ENCODE measurements around the gene CYP39A1.

Gene CYP39A1

GRCh38 chr6:46507426-46507825, 145.2 kb downstream of the CYP39A1 start:
- Histone ChIP-seq H3K14ac (ENCODE audit: low read length) (no peak overlapping the region), H3K4me1 (ENCODE audit: control insufficient read depth in 1 of 2, insufficient read depth in 2 of 2, low read length in 2 of 2) (no peaks in the 10 kb centered on the region), H3K27me3 (ENCODE audit: insufficient read depth, low read length) (no peaks in the 10 kb centered on the region), H3K4ac (ENCODE audit: low read depth, low read length) (no peak overlapping the region), H3K9ac (ENCODE audit: low read length) (no peak overlapping the region), H3K4me2 (ENCODE audit: low read length) (no peak overlapping the region), H2BK12ac (ENCODE audit: low read length) (no peak overlapping the region), H2AFZ (ENCODE audit: insufficient read depth, low read length, poor library complexity) (no peak overlapping the region), H4K8ac (ENCODE audit: low read depth, low read length) (no peak overlapping the region), H2BK120ac (ENCODE audit: insufficient read depth, low read length, poor library complexity) (no peak overlapping the region), H3K36me3 (ENCODE audit: control insufficient read depth in 1 of 2, insufficient read depth in 2 of 2, low read length in 2 of 2) (no peaks in the 10 kb centered on the region), H3K79me1 (ENCODE audit: low read length) (no peaks in the 10 kb centered on the region), H3K4me3 (ENCODE audit: low read depth, low read length) (no peak overlapping the region), H4K12ac (ENCODE audit: low read depth, low read length) (no peak overlapping the region), H2BK5ac (ENCODE audit: low read depth, low read length, poor library complexity) (no peak overlapping the region), H3K79me2 (ENCODE audit: control insufficient read depth, insufficient read depth, low read length, poor library complexity) (no peaks in the 10 kb centered on the region), H3K18ac (ENCODE audit: low read length) (no peak overlapping the region), H2AK5ac (ENCODE audit: low read length) (no peak overlapping the region), H3K23ac (ENCODE audit: low read length) (no peak overlapping the region), H3K27ac (ENCODE audit: low read depth, low read length) (no peak overlapping the region), H4K91ac (ENCODE audit: low read depth, low read length) (no peak overlapping the region), H3K9me3 (ENCODE audit: insufficient read depth, low read depth, low read length) (no peaks in the 10 kb centered on the region)
- no peak for DNase-seq

DNA sequence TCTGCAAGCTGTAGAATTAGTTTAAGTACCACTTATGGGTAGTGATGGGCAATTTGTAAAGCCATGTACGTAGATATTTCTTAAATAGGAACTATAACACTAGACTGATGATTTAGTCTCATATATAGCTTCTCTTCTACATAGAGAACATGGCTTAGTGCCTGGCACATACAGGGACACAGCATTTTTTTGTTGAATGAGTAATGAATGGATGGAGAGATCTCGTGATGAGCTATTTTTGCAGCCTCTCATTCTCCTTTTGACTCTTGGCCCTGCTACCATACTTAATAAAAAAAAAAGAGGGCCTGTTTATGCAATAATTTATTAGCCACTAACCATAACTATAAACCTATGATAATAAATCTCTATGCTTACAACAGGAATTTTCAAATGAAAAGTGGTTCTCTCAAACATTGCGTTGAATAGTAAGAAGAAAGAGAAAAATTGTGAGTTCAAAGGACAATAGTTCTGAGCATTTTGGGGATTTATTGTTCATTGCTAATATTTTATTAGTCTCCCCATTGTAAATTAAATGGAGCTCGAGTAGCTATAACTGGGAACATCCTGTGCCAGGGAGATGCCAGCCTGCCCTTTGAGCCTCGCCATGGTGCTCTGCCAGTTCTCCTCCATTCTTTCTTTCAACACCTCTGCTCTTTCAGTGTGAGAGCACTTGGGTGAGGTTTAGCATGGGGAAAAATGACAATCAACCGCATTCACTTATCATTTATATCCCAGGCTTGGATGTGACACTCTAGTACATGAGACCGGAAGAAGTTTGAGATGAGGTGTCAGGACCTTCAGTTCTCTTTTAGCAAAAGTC, 146.7 kb downstream of the CYP39A1 start:
- Histone ChIP-seq H3K18ac (ENCODE audit: low read length) (no peak overlapping the region), H3K4me2 (ENCODE audit: low read length) (no peak overlapping the region), H3K27ac (ENCODE audit: low read depth, low read length) (no peak overlapping the region), H2BK5ac (ENCODE audit: low read depth, low read length, poor library complexity) (no peak overlapping the region), H3K36me3 (ENCODE audit: control insufficient read depth in 1 of 2, insufficient read depth in 2 of 2, low read length in 2 of 2) (no peaks in the 10 kb centered on the region), H2AK5ac (ENCODE audit: low read length) (no peak overlapping the region), H3K4ac (ENCODE audit: low read depth, low read length) (no peak overlapping the region), H3K79me2 (ENCODE audit: control insufficient read depth, insufficient read depth, low read length, poor library complexity) (no peaks in the 10 kb centered on the region), H3K27me3 (ENCODE audit: insufficient read depth, low read length) (no peaks in the 10 kb centered on the region), H2BK120ac (ENCODE audit: insufficient read depth, low read length, poor library complexity) (no peak overlapping the region), H4K91ac (ENCODE audit: low read depth, low read length) (no peak overlapping the region), H3K23ac (ENCODE audit: low read length) (no peak overlapping the region), H3K14ac (ENCODE audit: low read length) (no peak overlapping the region), H4K8ac (ENCODE audit: low read depth, low read length) (no peak overlapping the region), H3K9me3 (ENCODE audit: insufficient read depth, low read depth, low read length) (no peaks in the 10 kb centered on the region), H2AFZ (ENCODE audit: insufficient read depth, low read length, poor library complexity) (no peak overlapping the region), H3K4me1 (ENCODE audit: control insufficient read depth in 1 of 2, insufficient read depth in 2 of 2, low read length in 2 of 2) (no peaks in the 10 kb centered on the region), H3K4me3 (ENCODE audit: low read depth, low read length) (no peak overlapping the region), H3K79me1 (ENCODE audit: low read length) (no peaks in the 10 kb centered on the region), H2BK12ac (ENCODE audit: low read length) (no peak overlapping the region), H4K12ac (ENCODE audit: low read depth, low read length) (no peak overlapping the region), H3K9ac (ENCODE audit: low read length) (no peak overlapping the region)
- no peak for DNase-seq
- no CpG with 5 or more reads among the region's 7 CpGs for WGBS (ENCODE audit: extremely low coverage, insufficient coverage, insufficient read length)

DNA sequence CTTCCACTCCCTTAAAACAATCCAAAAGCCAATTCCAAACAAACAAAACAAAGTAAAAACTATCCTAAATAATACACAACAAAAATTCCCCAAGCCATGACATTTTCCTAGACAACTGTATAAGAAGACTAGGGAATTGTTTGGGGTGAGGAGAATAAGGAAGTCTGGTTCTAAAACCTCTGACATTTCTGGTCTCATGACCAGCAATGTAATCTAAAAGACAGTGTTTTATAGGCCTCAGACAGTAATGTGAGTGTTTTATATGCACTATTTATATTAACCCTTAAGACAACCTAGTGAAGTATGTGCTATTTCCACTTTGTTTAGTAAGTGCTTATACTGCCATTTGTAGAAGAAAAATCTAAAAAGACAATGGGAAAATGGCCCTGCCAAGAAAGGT, 148.4 kb downstream of the CYP39A1 start:
- Histone ChIP-seq H3K9me3 (ENCODE audit: insufficient read depth, low read depth, low read length) (no peaks in the 10 kb centered on the region), H4K8ac (ENCODE audit: low read depth, low read length) (no peak overlapping the region), H3K18ac (ENCODE audit: low read length) (no peak overlapping the region), H2AK5ac (ENCODE audit: low read length) (no peak overlapping the region), H4K12ac (ENCODE audit: low read depth, low read length) (no peak overlapping the region), H3K27ac (ENCODE audit: low read depth, low read length) (no peak overlapping the region), H2BK12ac (ENCODE audit: low read length) (no peak overlapping the region), H3K79me2 (ENCODE audit: control insufficient read depth, insufficient read depth, low read length, poor library complexity) (no peaks in the 10 kb centered on the region), H3K4ac (ENCODE audit: low read depth, low read length) (no peak overlapping the region), H3K79me1 (ENCODE audit: low read length) (no peaks in the 10 kb centered on the region), H2BK5ac (ENCODE audit: low read depth, low read length, poor library complexity) (no peak overlapping the region), H3K27me3 (ENCODE audit: insufficient read depth, low read length) (no peaks in the 10 kb centered on the region), H4K91ac (ENCODE audit: low read depth, low read length) (no peak overlapping the region), H3K9ac (ENCODE audit: low read length) (no peak overlapping the region), H3K23ac (ENCODE audit: low read length) (no peak overlapping the region), H3K4me2 (ENCODE audit: low read length) (no peak overlapping the region), H3K4me1 (ENCODE audit: control insufficient read depth in 1 of 2, insufficient read depth in 2 of 2, low read length in 2 of 2) (peaks cover 0 to 2% of the 10 kb centered on the region in 2 experiments), H2BK120ac (ENCODE audit: insufficient read depth, low read length, poor library complexity) (no peak overlapping the region), H3K4me3 (ENCODE audit: low read depth, low read length) (no peak overlapping the region), H3K14ac (ENCODE audit: low read length) (no peak overlapping the region), H2AFZ (ENCODE audit: insufficient read depth, low read length, poor library complexity) (no peak overlapping the region), H3K36me3 (ENCODE audit: control insufficient read depth in 1 of 2, insufficient read depth in 2 of 2, low read length in 2 of 2) (no peaks in the 10 kb centered on the region)
- DNase-seq, result no peak

GRCh38 chr6:46502486-46503119, 150.0 kb downstream of the CYP39A1 start:
- Histone ChIP-seq H3K27me3 (ENCODE audit: insufficient read depth, low read length) (no peaks in the 10 kb centered on the region), H2AFZ (ENCODE audit: insufficient read depth, low read length, poor library complexity) (no peak overlapping the region), H3K9me3 (ENCODE audit: insufficient read depth, low read depth, low read length) (no peaks in the 10 kb centered on the region), H3K4me3 (ENCODE audit: low read depth, low read length) (no peak overlapping the region), H3K4ac (ENCODE audit: low read depth, low read length) (no peak overlapping the region), H3K23ac (ENCODE audit: low read length) (no peak overlapping the region), H3K79me2 (ENCODE audit: control insufficient read depth, insufficient read depth, low read length, poor library complexity) (no peaks in the 10 kb centered on the region), H3K79me1 (ENCODE audit: low read length) (no peaks in the 10 kb centered on the region), H2BK12ac (ENCODE audit: low read length) (no peak overlapping the region), H2BK120ac (ENCODE audit: insufficient read depth, low read length, poor library complexity) (no peak overlapping the region), H2BK5ac (ENCODE audit: low read depth, low read length, poor library complexity) (no peak overlapping the region), H2AK5ac (ENCODE audit: low read length) (no peak overlapping the region), H3K18ac (ENCODE audit: low read length) (no peak overlapping the region), H4K91ac (ENCODE audit: low read depth, low read length) (no peak overlapping the region), H4K12ac (ENCODE audit: low read depth, low read length) (no peak overlapping the region), H3K14ac (ENCODE audit: low read length) (no peak overlapping the region), H3K36me3 (ENCODE audit: control insufficient read depth in 1 of 2, insufficient read depth in 2 of 2, low read length in 2 of 2) (no peaks in the 10 kb centered on the region), H3K4me1 (ENCODE audit: control insufficient read depth in 1 of 2, insufficient read depth in 2 of 2, low read length in 2 of 2) (peaks cover 0 to 2% of the 10 kb centered on the region in 2 experiments), H4K8ac (ENCODE audit: low read depth, low read length) (no peak overlapping the region), H3K9ac (ENCODE audit: low read length) (no peak overlapping the region), H3K4me2 (ENCODE audit: low read length) (no peak overlapping the region), H3K27ac (ENCODE audit: low read depth, low read length) (no peak overlapping the region)
- no peak for DNase-seq
- WGBS (ENCODE audit: extremely low coverage, insufficient coverage, insufficient read length), result no CpG with 5 or more reads among the region's 2 CpGs
